SK-N-SH treated with all-trans-retinoic acid at 6 μM for 48 hours (cell line): Measurements from ENCODE around the gene IDH3B.
A peak's percentile ranks its signal among the peaks of the same experiment; 100 is the strongest.

ENCODE experiments used
- ATAC-seq: fragments of 200-7000 bp; cut with Tn5 transposase; 3 replicates; pipeline ENCODE4 v1.9.1; 2020; ENCODE audit warnings: mild to moderate bottlenecking, moderate library complexity
- ARNTL ChIP-seq: fragments of 450-650 bp; formaldehyde crosslinking; IDR thresholded peaks from 2 replicates; pipeline ENCODE4 v1.5.0; 2020; ENCODE audit warnings: low read depth, mild to moderate bottlenecking, moderate library complexity, borderline replicate concordance
- CREB5 ChIP-seq: fragments of 250-450 bp; sonication (Bioruptor Pico); IDR thresholded peaks from 2 replicates; pipeline ENCODE4 v1.5.1; 2020; ENCODE audit warnings: low read depth, mild to moderate bottlenecking, moderate library complexity
- CSDC2 ChIP-seq: fragments of 250-450 bp; sonication (Bioruptor Pico); IDR thresholded peaks from 2 replicates; pipeline ENCODE4 v1.5.0; 2020; ENCODE audit warnings: mild to moderate bottlenecking, moderate library complexity
- CSRNP3 ChIP-seq: fragments of 250-450 bp; sonication (Bioruptor Pico); IDR thresholded peaks from 2 replicates; pipeline ENCODE4 v1.5.1; 2021; ENCODE audit warnings: mild to moderate bottlenecking, moderate library complexity
- GLIS3 ChIP-seq: fragments of 250-450 bp; sonication (Bioruptor Pico); IDR thresholded peaks from 2 replicates; pipeline ENCODE4 v1.5.0; 2020; ENCODE audit warnings: mild to moderate bottlenecking, moderate library complexity
- ISL1 ChIP-seq: fragments of 250-450 bp; sonication (Bioruptor Pico); IDR thresholded peaks from 2 replicates; pipeline ENCODE4 v2.1.2; 2022; ENCODE audit warnings: mild to moderate bottlenecking, moderate library complexity
- OSR1 ChIP-seq: fragments of 250-450 bp; sonication (Bioruptor Pico); IDR thresholded peaks from 2 replicates; pipeline ENCODE4 v1.8.0; 2022; ENCODE audit warnings: moderate library complexity, mild to moderate bottlenecking, inconsistent platforms
- PPARA ChIP-seq: fragments of 250-450 bp; sonication (Bioruptor Pico); IDR thresholded peaks from 2 replicates; pipeline ENCODE4 v1.5.0; 2020; ENCODE audit warnings: mild to moderate bottlenecking, borderline replicate concordance
- RARB ChIP-seq: fragments of 250-450 bp; sonication (Bioruptor Pico); IDR thresholded peaks from 2 replicates; pipeline ENCODE4 v1.8.0; 2021; ENCODE audit warnings: mild to moderate bottlenecking, moderate library complexity
- SNAI2 ChIP-seq: fragments of 250-450 bp; sonication (Bioruptor Pico); IDR thresholded peaks from 2 replicates; pipeline ENCODE4 v1.5.0; 2020; ENCODE audit warnings: mild to moderate bottlenecking, moderate library complexity
- TCF4 ChIP-seq: fragments of 250-450 bp; sonication (Bioruptor Pico); IDR thresholded peaks from 2 replicates; pipeline ENCODE4 v1.8.0; 2021; ENCODE audit warnings: mild to moderate bottlenecking, moderate library complexity, borderline replicate concordance
- ZC3H10 ChIP-seq: fragments of 250-450 bp; sonication (Bioruptor Pico); IDR thresholded peaks from 2 replicates; pipeline ENCODE4 v1.5.1; 2021; ENCODE audit warnings: mild to moderate bottlenecking, moderate library complexity
- ZFP3 ChIP-seq: fragments of 250-450 bp; sonication (Bioruptor Pico); IDR thresholded peaks from 2 replicates; pipeline ENCODE4 v1.5.0; 2020; ENCODE audit warnings: mild to moderate bottlenecking, moderate library complexity
- ZFP30 ChIP-seq: fragments of 450-650 bp; formaldehyde crosslinking; IDR thresholded peaks from 2 replicates; pipeline ENCODE4 v1.5.0; 2022; ENCODE audit warnings: mild to moderate bottlenecking, moderate library complexity
- ZNF565 ChIP-seq: fragments of 450-650 bp; formaldehyde crosslinking; conservative IDR thresholded peaks from 2 replicates; pipeline ENCODE4 v1.5.0; 2020; ENCODE audit warnings: low read depth, mild to moderate bottlenecking, moderate library complexity
- ZNF70 ChIP-seq: fragments of 450-650 bp; formaldehyde crosslinking; IDR thresholded peaks from 2 replicates; pipeline ENCODE4 v1.5.0; 2020; ENCODE audit warnings: mild to moderate bottlenecking, moderate library complexity
- ZNF8 ChIP-seq: fragments of 450-650 bp; formaldehyde crosslinking; IDR thresholded peaks from 2 replicates; pipeline ENCODE4 v1.5.0; 2020; ENCODE audit warnings: mild to moderate bottlenecking, moderate library complexity
- TF ChIP-seq, protein P1 (sequence below): fragments of 250-450 bp; sonication (Bioruptor Pico); IDR thresholded peaks from 2 replicates; pipeline ENCODE4 v1.8.0; 2021; ENCODE audit warnings: low read depth, mild to moderate bottlenecking, moderate library complexity, borderline replicate concordance

IDH3B gene

DNA sequence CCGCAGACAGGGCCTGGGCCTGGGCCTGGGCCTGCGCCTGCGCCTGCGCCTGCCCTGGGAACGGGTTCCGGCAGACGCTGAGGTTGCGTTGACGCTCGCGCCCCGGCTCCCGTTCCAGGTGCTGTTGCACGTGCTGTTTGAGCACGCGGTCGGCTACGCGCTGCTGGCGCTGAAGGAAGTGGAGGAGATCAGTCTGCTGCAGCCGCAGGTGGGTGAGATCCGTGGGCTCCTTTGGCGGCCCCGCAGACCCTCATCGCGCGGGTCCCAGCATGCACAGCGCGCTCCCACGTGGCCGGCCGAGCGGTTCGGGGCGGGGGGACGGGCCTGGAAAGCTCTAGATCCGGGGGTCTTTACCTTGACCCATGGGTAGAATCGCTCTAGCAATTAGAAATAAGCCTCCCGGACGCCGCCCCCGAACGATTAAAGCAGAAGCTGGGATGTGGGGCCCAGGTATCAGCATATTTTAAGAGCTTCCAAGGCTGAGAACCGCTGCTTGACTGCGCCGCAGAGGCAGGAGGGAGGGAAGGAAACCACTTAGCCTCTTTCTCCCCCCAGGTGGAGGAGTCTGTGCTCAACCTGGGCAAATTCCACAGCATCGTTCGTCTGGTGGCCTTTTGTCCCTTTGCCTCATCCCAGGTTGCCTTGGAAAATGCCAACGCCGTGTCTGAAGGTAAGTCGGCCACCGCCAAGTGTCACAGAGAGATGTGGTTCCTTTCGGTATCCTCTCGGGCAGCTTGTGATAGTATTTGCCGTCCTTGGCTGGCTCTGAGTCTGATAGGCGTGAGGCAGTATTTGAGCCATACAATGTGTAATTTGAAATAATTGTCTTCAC, 11.1 kb downstream of the IDH3B start:
- TF ChIP-seq GLIS3 (CRISPR knock-in tag) (no peak), ZNF70 (CRISPR knock-in tag) (no peak), ZNF565 (CRISPR knock-in tag) (no peak), PPARA (CRISPR knock-in tag) (no peak), ZNF8 (CRISPR knock-in tag) (no peak)
- TF ChIP-seq, all 23 proteins: peak for 0
- ATAC-seq: peak; percentile 67

- TF ChIP-seq OSR1 (CRISPR knock-in tag) (no peak), CREB5 (CRISPR knock-in tag) (no peak), ZFP30 (CRISPR knock-in tag) (no peak), ISL1 (CRISPR knock-in tag) (no peak), RARB (CRISPR knock-in tag) (no peak), ARNTL (CRISPR knock-in tag) (no peak), CSRNP3 (no peak), ZC3H10 (no peak), SNAI2 (no peak)
- ATAC-seq: peak; percentile 95
These were observed 12.0 kb downstream of the IDH3B start, which contains the start of gene NOP56 for GRCh38 chr20:2651772-2652723. TSS of gene NOP56 (plus strand) at chr20:2652632. CDS start at chr20:2652661, 29 bp downstream.

- TF ChIP-seq ZFP3 (CRISPR knock-in tag): no peak
- TF ChIP-seq, protein P1, sequence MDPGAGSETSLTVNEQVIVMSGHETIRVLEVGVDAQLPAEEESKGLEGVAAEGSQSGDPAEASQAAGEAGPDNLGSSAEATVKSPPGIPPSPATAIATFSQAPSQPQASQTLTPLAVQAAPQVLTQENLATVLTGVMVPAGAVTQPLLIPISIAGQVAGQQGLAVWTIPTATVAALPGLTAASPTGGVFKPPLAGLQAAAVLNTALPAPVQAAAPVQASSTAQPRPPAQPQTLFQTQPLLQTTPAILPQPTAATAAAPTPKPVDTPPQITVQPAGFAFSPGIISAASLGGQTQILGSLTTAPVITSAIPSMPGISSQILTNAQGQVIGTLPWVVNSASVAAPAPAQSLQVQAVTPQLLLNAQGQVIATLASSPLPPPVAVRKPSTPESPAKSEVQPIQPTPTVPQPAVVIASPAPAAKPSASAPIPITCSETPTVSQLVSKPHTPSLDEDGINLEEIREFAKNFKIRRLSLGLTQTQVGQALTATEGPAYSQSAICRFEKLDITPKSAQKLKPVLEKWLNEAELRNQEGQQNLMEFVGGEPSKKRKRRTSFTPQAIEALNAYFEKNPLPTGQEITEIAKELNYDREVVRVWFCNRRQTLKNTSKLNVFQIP (CRISPR knock-in tag): no peak
- no peak for TF ChIP-seq CREB5 (CRISPR knock-in tag)
- no peak for TF ChIP-seq ARNTL (CRISPR knock-in tag)
- no peak for TF ChIP-seq CSRNP3
- TF ChIP-seq ZNF70 (CRISPR knock-in tag): no peak
- TF ChIP-seq ZNF565 (CRISPR knock-in tag): no peak
- no peak for TF ChIP-seq ZC3H10
- no peak for TF ChIP-seq CSDC2 (CRISPR knock-in tag)
- TF ChIP-seq, all 23 proteins: peak for 0
- no peak for ATAC-seq
These were observed 20.3 kb downstream of the IDH3B start for GRCh38 chr20:2643708-2644107.

DNA sequence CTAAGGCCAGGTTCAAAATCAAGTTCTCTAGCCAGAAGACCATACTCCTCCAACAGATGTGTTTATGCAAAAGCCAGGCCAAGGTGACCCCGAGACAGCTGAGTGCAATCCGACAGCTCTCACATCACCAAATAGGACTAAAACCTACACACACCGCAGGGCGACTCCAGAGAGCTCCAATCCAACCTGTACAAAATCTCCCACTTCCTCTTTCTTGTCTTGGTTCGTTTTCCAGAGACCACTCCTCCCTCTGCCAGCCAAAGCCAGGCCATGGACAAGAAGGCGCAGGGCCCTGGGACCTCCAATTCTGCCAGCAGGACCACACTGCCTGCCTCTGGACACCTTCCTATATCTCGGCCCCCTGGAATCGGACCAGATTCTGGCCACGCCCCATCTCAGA, 23.1 kb downstream of the IDH3B start:
- TF ChIP-seq TCF4 (no peak), OSR1 (CRISPR knock-in tag) (no peak), ARNTL (CRISPR knock-in tag) (no peak), RARB (CRISPR knock-in tag) (no peak)
- TF ChIP-seq, all 23 proteins: peak for 0
- ATAC-seq: no peak
